Astrocyte (in vitro differentiated cells and primary cell): ENCODE results near the gene PDCD10.

Experiments
- EZH2 ChIP-seq: IDR thresholded peaks from 2 replicates; pipeline ENCODE4 v1.6.1; 2012; ENCODE audit warnings: mild to moderate bottlenecking, low read length, inconsistent platforms; ENCODE audit not compliant: insufficient read depth
- TF ChIP-seq, protein P1 (sequence below): IDR thresholded peaks from 2 replicates; pipeline ENCODE4 v1.5.1; 2011; ENCODE audit warnings: low read depth, mild to moderate bottlenecking, inconsistent platforms, low read length, moderate library complexity; ENCODE audit not compliant: insufficient read depth

DNA sequence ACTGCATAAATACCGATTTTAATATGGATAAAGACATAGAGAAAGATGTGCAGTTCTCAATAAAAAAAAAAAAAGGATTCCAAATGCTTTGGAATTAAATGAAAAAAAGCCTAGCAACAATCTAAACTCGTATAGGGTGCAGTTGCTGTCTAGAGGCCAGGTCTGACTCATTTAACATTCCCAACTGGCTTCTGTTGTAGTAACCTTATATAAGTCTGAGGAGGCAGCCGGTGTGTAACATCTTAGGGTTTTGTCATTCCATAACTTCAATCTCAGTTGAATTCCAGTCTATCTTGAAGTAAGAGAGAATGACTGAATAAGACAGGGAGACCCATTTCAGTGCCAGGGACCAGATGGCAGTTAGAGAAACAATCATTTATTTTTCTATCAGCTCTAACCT is 6.5 kb downstream of the PDCD10 start:
- TF ChIP-seq, protein P1, sequence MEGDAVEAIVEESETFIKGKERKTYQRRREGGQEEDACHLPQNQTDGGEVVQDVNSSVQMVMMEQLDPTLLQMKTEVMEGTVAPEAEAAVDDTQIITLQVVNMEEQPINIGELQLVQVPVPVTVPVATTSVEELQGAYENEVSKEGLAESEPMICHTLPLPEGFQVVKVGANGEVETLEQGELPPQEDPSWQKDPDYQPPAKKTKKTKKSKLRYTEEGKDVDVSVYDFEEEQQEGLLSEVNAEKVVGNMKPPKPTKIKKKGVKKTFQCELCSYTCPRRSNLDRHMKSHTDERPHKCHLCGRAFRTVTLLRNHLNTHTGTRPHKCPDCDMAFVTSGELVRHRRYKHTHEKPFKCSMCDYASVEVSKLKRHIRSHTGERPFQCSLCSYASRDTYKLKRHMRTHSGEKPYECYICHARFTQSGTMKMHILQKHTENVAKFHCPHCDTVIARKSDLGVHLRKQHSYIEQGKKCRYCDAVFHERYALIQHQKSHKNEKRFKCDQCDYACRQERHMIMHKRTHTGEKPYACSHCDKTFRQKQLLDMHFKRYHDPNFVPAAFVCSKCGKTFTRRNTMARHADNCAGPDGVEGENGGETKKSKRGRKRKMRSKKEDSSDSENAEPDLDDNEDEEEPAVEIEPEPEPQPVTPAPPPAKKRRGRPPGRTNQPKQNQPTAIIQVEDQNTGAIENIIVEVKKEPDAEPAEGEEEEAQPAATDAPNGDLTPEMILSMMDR: no peak
- no peak for TF ChIP-seq EZH2
